ENCODE measurements around the gene SORL1-AS1.

SORL1-AS1 gene

DNA sequence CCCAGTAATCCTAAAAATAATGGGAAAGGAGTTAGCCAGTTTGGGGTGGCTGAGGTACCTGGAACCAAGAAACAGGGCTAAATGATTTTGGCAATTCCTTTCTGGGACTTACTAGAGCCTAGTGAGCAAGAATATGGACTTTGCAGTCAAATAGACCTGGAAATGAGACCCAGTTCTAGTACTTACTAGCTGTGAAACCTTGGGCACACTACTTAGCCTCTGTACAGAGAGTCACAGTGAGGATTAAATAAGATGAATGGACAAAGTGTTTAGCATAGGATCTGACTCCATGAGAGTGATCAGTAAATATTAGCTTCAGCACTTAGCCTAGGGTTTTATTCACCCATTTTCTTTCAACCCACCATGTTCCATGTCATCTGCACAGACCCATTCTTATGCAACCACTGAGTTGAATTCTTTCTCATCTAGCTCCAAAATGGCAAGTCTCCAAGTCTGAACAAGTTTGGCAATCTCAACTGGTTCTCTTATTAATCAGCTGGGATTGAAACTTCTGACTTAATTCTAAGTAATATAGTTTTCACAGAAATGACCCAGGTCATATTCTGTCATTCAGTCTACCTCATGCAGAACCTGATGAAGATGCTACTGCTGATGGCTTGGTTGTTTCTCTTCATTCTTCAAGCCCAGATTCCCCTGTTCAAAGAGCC is 15.6 kb downstream of the SORL1-AS1 start:
- FAIRE-seq (no peak), DNase-seq (ENCODE audit: low read depth) (peak; percentile 84)
- TF ChIP-seq, protein P1, sequence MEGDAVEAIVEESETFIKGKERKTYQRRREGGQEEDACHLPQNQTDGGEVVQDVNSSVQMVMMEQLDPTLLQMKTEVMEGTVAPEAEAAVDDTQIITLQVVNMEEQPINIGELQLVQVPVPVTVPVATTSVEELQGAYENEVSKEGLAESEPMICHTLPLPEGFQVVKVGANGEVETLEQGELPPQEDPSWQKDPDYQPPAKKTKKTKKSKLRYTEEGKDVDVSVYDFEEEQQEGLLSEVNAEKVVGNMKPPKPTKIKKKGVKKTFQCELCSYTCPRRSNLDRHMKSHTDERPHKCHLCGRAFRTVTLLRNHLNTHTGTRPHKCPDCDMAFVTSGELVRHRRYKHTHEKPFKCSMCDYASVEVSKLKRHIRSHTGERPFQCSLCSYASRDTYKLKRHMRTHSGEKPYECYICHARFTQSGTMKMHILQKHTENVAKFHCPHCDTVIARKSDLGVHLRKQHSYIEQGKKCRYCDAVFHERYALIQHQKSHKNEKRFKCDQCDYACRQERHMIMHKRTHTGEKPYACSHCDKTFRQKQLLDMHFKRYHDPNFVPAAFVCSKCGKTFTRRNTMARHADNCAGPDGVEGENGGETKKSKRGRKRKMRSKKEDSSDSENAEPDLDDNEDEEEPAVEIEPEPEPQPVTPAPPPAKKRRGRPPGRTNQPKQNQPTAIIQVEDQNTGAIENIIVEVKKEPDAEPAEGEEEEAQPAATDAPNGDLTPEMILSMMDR (IDR thresholded peaks at IDR 0.05; ENCODE audit: insufficient read depth, low read length, severe bottlenecking): no peak

DNA sequence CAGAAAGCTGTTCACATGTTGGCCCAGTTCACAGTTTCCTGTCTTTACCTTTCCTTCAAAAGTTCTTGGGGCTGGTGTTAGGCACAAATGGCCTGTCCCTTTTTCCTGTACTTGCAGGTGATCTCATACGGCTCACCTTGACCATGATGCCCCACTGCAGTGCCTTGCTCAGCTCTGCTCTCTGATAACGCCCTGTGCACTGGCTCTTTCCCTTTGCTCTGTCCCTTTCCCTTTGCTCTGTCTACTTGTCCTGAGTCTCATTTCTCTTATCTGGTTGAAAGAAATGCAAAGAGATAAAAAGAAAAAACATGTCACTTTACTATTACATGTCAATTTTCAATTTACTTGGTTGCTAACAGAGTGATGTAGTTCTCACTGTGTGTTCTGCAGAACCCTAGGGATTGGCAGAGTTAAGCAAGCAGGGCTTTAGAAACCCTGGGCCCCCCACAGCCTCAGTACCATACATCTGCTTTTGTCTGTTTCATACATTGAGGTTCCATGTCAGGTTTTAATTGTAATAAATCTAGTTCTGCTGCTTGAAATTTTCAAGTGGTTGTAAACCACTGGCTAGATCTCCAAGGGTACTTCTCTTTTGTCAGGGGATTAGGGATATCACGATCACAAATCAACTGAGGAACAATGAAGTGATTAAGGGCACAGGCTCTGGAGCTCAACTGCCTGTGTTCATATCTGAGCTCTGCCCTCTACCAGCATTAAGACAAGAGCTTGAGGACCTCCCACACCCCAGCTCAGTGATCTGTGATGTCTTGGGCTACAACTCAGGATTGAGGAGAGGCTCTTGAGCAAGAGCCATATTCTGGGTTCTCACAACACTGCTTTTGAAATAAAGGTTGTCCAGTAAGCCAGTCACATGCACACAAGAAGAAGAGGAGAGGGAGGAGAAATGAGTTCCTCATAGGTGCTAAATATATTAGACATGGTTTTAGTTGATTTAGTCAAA is 16.9 kb downstream of the SORL1-AS1 start:
- no peak overlapping the region for H3K4me3 ChIP-seq (ENCODE audit: low read depth, low read length)
- FAIRE-seq (no peak), DNase-seq (ENCODE audit: low read depth) (no peak)
- TF ChIP-seq, protein P1 (IDR thresholded peaks at IDR 0.05; ENCODE audit: insufficient read depth, low read length, severe bottlenecking): no peak
- H3K27me3 ChIP-seq (ENCODE audit: control insufficient read depth, insufficient read depth, low read length): peaks cover 8% of the 10 kb centered on the region
- no peaks in the 10 kb centered on the region for H3K36me3 ChIP-seq (ENCODE audit: control insufficient read depth, insufficient read depth, low read length)

More for the DNA sequence above, 15.6 kb downstream of the SORL1-AS1 start:
- Histone ChIP-seq H3K36me3 (ENCODE audit: control insufficient read depth, insufficient read depth, low read length) (no peaks in the 10 kb centered on the region), H3K4me3 (ENCODE audit: low read depth, low read length) (no peak overlapping the region), H3K27me3 (ENCODE audit: control insufficient read depth, insufficient read depth, low read length) (peaks cover 8% of the 10 kb centered on the region)

DNA sequence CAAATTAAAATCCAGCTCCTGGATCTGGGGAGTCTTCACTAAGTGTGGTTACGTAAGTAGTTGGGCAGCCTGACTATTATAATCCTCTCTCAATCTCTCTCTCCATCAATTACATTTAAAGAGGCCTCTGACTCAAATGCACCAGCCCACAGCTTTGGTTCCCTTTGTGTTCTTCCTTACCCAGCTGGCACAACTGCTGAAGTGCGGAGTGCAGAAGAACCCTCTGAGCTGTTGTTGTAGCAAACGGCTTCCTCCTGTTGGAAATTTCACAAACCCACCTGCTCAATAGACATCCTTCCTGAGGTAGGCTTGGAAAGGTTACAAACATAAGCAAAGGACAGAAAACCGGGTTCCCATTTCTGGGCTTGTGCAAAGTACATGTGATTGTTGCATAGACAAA is 17.6 kb downstream of the SORL1-AS1 start:
- DNase-seq (ENCODE audit: low read depth) (no peak), FAIRE-seq (no peak)
- Histone ChIP-seq H3K4me3 (ENCODE audit: low read depth, low read length) (no peak overlapping the region), H3K27me3 (ENCODE audit: control insufficient read depth, insufficient read depth, low read length) (peaks cover 8% of the 10 kb centered on the region), H3K36me3 (ENCODE audit: control insufficient read depth, insufficient read depth, low read length) (no peaks in the 10 kb centered on the region)
- TF ChIP-seq, protein P1 (IDR thresholded peaks at IDR 0.05; ENCODE audit: insufficient read depth, low read length, severe bottlenecking): no peak

DNA sequence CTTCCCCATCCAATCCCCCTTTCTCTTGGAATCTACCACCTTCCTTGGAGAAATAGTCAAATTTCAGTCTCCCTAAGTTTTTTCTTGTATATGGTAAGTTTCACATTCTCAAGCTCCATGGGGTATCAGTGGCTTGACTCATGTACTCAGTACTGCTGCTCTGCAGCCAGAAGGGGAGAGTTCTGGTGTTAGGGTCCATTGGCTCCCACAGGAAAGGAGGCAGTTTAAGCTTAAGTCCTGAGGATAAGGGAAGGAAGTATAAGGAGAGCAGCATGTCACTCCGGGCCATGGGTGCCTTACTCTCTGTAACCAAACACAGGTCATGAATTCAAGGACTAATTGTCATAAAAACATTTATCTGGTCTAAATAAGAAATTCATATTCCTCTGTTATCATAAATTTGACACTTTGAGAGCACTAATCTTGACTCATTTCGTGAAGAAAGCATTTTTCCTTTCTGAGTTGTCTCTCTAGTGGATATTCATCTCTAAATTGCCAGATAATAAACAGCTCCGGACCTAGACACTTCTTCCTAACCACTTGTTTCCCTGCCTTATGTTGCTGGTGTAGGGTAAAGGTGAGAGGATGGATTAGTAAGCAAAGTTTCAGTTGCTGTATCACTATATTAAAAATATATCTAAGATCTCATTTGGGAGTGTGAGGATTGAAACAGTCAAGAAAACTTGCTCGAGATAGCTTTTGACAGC is 20.8 kb downstream of the SORL1-AS1 start:
- Histone ChIP-seq H3K36me3 (ENCODE audit: control insufficient read depth, insufficient read depth, low read length) (no peaks in the 10 kb centered on the region), H3K4me3 (ENCODE audit: low read depth, low read length) (no peak overlapping the region), H3K27me3 (ENCODE audit: control insufficient read depth, insufficient read depth, low read length) (peaks cover 8% of the 10 kb centered on the region)
- no peak for DNase-seq (ENCODE audit: low read depth)
- FAIRE-seq: no peak
- TF ChIP-seq, protein P1 (IDR thresholded peaks at IDR 0.05; ENCODE audit: insufficient read depth, low read length, severe bottlenecking): no peak

DNA sequence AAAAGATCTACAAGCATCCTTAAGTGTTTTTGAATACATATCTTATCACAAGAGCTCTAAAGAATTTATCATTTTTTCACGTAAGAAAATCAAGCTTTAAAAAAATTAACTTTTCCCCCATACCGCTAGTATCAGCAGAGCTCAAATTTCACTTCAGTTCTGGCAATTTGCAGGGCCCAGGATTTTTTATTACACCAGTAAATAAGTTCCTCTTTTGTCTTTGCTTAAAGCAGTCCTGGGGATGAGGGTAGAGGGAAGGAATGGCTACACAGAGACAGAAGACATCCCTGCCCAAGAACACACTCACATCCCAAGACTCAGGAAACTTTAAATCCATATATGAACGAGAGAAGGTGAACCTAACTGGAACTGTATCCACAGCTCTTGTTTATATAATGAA is 23.2 kb downstream of the SORL1-AS1 start:
- H3K27me3 ChIP-seq (ENCODE audit: control insufficient read depth, insufficient read depth, low read length): no peaks in the 10 kb centered on the region
- H3K36me3 ChIP-seq (ENCODE audit: control insufficient read depth, insufficient read depth, low read length): no peaks in the 10 kb centered on the region
- FAIRE-seq (no peak), DNase-seq (ENCODE audit: low read depth) (no peak)
- TF ChIP-seq, protein P1 (IDR thresholded peaks at IDR 0.05; ENCODE audit: insufficient read depth, low read length, severe bottlenecking): no peak
- no peak overlapping the region for H3K4me3 ChIP-seq (ENCODE audit: low read depth, low read length)
